Bronchial epithelial cell (primary cell): Measurements from ENCODE around the gene ARHGAP25. TPM values are rescaled to one million over a fixed set of nuclear protein-coding genes. Genes with fewer than 3 reads are reported as not detected.

Experiments
- DNase-seq: peaks from one replicate; pipeline ENCODE4 v3.0.0-alpha.2; 2010; ENCODE audit warnings: low read depth
- FAIRE-seq: peaks from 2 replicates; lab custom pipeline; 2011; peaks lifted over from hg19 to GRCh38; lab: Jason Lieb, UNC
- H3K27me3 ChIP-seq: 2 replicates; pipeline ENCODE4 v1.5.1; 2011; ENCODE audit warnings: low read length; ENCODE audit not compliant: control insufficient read depth, insufficient read depth
- H3K36me3 ChIP-seq: 2 replicates; pipeline ENCODE4 v1.5.1; 2011; ENCODE audit warnings: low read length; ENCODE audit not compliant: control insufficient read depth, insufficient read depth
- H3K4me3 ChIP-seq: 2 replicates; pipeline ENCODE4 v1.5.1; 2011; ENCODE audit warnings: mild to moderate bottlenecking, low read depth, low read length, control low read depth
- CTCF ChIP-seq: IDR thresholded peaks from 2 replicates; pipeline ENCODE4 v1.5.1; 2011; ENCODE audit warnings: mild to moderate bottlenecking, moderate library complexity, low read length, control low read depth, inconsistent platforms; ENCODE audit not compliant: insufficient read depth, severe bottlenecking
- total RNA-seq: library from RNA; depleted of rRNA; stranded (reverse); fragments of >200 nt; gene quantifications from 2 replicates; pipeline ENCODE4 v1.2.1, GENCODE V29; 2014

ARHGAP25 gene
- total RNA-seq, 1 donor from 2014 or later, result 0.79 TPM

DNA sequence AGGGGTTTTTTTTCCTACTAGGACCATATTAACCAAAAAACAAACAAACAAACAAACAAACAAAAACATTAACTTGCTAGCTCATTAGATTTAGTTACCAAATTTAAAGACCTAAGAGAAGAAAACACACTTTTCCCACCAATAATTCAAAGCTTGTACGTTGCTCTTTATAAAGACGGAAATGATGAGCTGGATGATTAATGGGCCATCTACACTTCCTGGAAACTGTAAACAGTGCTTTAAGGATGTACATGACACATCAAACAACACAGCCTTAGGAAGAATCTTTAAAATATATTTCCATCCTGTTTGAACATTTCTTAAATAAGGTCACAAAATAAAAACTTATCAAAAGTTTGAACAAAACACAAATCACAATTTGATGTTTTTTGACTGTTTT is 135.6 kb downstream of the ARHGAP25 start:
- Histone ChIP-seq H3K4me3 (no peak overlapping the region), H3K27me3 (peaks cover 1% of the 10 kb centered on the region), H3K36me3 (no peaks in the 10 kb centered on the region)
- no peak for FAIRE-seq
- TF ChIP-seq CTCF, result no peak
- DNase-seq, result peak; percentile 36

GRCh38 chr2:68871159-68871764 is 136.7 kb downstream of the ARHGAP25 start, which contains the start of gene BMP10:
Gene BMP10 (minus strand): TSS chr2:68871397. CDS start chr2:68871358, 39 bp downstream.
- H3K27me3 ChIP-seq, result peaks cover 3% of the 10 kb centered on the region
- DNase-seq (no peak), FAIRE-seq (no peak)
- no peak within 1 kb of the TSS for H3K4me3 ChIP-seq
- TF ChIP-seq CTCF, result no peak
- H3K36me3 ChIP-seq, result no peaks in the 10 kb centered on the region

Other genes starting within 250 kb of the ARHGAP25 start
- not detected in 2 replicates for gene PROKR1, start 91.2 kb upstream of the ARHGAP25 start, total RNA-seq
- gene BMP10, start 136.6 kb downstream of the ARHGAP25 start, total RNA-seq, result not detected in 2 replicates
- gene GKN2, start 218.1 kb downstream of the ARHGAP25 start, total RNA-seq, result not detected in 2 replicates
- not detected in 2 replicates for gene GKN1, start 239.8 kb downstream of the ARHGAP25 start, total RNA-seq